Psoas muscle (tissue), 8 donors: ENCODE measurements around the gene PTPRH. TPM values are rescaled to one million over a fixed set of nuclear protein-coding genes. Genes with fewer than 3 reads are reported as not detected.
A peak's percentile ranks its signal among the peaks of the same experiment; 100 is the strongest.

Experiments used
- ATAC-seq, 4 donors: fragments of 200-7000 bp; cut with Tn5 transposase; one replicate each; pipeline ENCODE4 v1.9.1; 2020; ENCODE audit warnings: moderate library complexity in 3 of 4, mild to moderate bottlenecking in 2 of 4
- DNase-seq, 2 donors: peaks; one replicate each; pipeline ENCODE4 v3.0.0-alpha.2; 2020
- H3K27ac ChIP-seq: fragments of 200-600 bp; one replicate; pipeline ENCODE4 v1.8.0; 2022
- H3K27me3 ChIP-seq, 3 donors: fragments of 200-600 bp in 1 of 3; one replicate each; pipeline versions ENCODE4 v1.6.1 to v1.8.0; 2013 to 2022; ENCODE audit warnings: low read length in 2 of 3, mild to moderate bottlenecking in 2 of 3, moderate library complexity in 1 of 3; ENCODE audit not compliant: insufficient read depth in 3 of 3
- H3K36me3 ChIP-seq, 2 donors: fragments of 200-600 bp in 1 of 2; one replicate each; pipeline versions ENCODE4 v1.6.1 to v1.8.0; 2013 to 2022; ENCODE audit warnings: low read depth in 1 of 2, mild to moderate bottlenecking in 1 of 2, moderate library complexity in 1 of 2; ENCODE audit not compliant: insufficient read depth in 1 of 2
- H3K4me1 ChIP-seq: fragments of 200-600 bp; one replicate; pipeline ENCODE4 v1.8.0; 2022
- H3K4me3 ChIP-seq: fragments of 200-600 bp; one replicate; pipeline ENCODE4 v1.8.0; 2022; ENCODE audit warnings: mild to moderate bottlenecking
- H3K9me3 ChIP-seq: fragments of 200-600 bp; one replicate; pipeline ENCODE4 v1.8.0; 2022
- WGBS, 3 donors: extraction: QIAGEN DNeasy Blood & Tissue Kit; methylation state at CpG; one replicate each; pipeline versions ENCODE4 v1.1.6 to v1.1.7; 2013; 5-methylcytosine and 5-hydroxymethylcytosine counted together
- intact Hi-C, 2 donors: fragments of 100-400 bp; cut with DNase I; formaldehyde crosslinking; loops; one replicate each; pipeline versions ENCODE4 v1.11.0 to v1.14.2; 2022
- polyA plus RNA-seq, 3 donors: library from polyadenylated mRNA; stranded (reverse); fragments of 200-250 nt; gene quantifications; one replicate each; pipeline ENCODE4 v1.2.3, GENCODE V29; 2013
- total RNA-seq, 4 donors: library from RNA; stranded (reverse); fragmentation: NEBNext Ultra II Directional in 2 of 4; extraction: Animal tissue kit (Norgen Biotek cat#: 25700) in 2 of 4; gene quantifications; one replicate each; pipeline versions ENCODE4 v1.2.1 to v1.2.4, GENCODE V29; 2021 to 2023
- TF ChIP-seq, protein P1 (sequence below): fragments of 200-600 bp; IDR thresholded peaks from one replicate; pipeline ENCODE4 v1.8.0; 2022; ENCODE audit warnings: antibody characterized with exemption
- donor health status: healthy with polysubstance abuse.
- donor health status: DM: no; HTN: no; CAD: no; lungs with moderate emphysema.
- donor health status: Bipolar disorder and iron deficiency.
- donor health status: healthy.
- donor health status: DM: yes; HTN: yes; CAD: no.
- donor health status: DM: no; HTN: no; CAD: no.
- donor health status: DM: no; HTN: no; CAD: no.
- donor health status: DM: yes; HTN: yes; CAD: no.

Gene PTPRH
- total and polyA plus RNA-seq, 7 donors: 0.04 to 0.18 (median 0.13) TPM; not detected in 1

DNA sequence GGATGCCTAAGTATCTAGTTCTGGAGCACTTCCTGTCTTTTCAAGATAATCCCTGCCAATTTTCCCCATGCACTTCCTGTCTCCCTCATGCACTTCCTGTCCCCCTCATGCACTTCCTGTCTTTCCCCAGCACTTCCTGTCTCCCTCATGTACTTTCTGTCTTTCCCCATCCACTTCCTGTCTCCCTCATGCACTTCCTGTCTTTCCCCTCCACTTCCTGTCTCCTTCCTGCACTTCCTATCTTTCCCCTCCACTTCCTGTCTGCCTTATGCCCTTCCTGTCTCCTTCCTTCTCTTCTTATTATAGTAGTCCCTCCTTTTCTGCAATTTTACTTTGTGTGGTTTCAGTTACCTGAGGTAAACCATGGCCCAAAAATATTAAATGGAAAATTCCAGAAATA is 57.3 kb downstream of the PTPRH start:
- no peak overlapping the region for H3K4me3 ChIP-seq
- TF ChIP-seq, protein P1, sequence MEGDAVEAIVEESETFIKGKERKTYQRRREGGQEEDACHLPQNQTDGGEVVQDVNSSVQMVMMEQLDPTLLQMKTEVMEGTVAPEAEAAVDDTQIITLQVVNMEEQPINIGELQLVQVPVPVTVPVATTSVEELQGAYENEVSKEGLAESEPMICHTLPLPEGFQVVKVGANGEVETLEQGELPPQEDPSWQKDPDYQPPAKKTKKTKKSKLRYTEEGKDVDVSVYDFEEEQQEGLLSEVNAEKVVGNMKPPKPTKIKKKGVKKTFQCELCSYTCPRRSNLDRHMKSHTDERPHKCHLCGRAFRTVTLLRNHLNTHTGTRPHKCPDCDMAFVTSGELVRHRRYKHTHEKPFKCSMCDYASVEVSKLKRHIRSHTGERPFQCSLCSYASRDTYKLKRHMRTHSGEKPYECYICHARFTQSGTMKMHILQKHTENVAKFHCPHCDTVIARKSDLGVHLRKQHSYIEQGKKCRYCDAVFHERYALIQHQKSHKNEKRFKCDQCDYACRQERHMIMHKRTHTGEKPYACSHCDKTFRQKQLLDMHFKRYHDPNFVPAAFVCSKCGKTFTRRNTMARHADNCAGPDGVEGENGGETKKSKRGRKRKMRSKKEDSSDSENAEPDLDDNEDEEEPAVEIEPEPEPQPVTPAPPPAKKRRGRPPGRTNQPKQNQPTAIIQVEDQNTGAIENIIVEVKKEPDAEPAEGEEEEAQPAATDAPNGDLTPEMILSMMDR: no peak
- H3K4me1 ChIP-seq: no peaks in the 10 kb centered on the region
- ATAC-seq (no peak), DNase-seq (no peak)
- peaks cover 0 to 16% (median 8%) of the 10 kb centered on the region in 3 donors for H3K27me3 ChIP-seq
- no peaks in the 10 kb centered on the region for H3K9me3 ChIP-seq
- intact Hi-C loops: no loop called here
- no peak overlapping the region for H3K27ac ChIP-seq
- no peaks in the 10 kb centered on the region for H3K36me3 ChIP-seq

DNA sequence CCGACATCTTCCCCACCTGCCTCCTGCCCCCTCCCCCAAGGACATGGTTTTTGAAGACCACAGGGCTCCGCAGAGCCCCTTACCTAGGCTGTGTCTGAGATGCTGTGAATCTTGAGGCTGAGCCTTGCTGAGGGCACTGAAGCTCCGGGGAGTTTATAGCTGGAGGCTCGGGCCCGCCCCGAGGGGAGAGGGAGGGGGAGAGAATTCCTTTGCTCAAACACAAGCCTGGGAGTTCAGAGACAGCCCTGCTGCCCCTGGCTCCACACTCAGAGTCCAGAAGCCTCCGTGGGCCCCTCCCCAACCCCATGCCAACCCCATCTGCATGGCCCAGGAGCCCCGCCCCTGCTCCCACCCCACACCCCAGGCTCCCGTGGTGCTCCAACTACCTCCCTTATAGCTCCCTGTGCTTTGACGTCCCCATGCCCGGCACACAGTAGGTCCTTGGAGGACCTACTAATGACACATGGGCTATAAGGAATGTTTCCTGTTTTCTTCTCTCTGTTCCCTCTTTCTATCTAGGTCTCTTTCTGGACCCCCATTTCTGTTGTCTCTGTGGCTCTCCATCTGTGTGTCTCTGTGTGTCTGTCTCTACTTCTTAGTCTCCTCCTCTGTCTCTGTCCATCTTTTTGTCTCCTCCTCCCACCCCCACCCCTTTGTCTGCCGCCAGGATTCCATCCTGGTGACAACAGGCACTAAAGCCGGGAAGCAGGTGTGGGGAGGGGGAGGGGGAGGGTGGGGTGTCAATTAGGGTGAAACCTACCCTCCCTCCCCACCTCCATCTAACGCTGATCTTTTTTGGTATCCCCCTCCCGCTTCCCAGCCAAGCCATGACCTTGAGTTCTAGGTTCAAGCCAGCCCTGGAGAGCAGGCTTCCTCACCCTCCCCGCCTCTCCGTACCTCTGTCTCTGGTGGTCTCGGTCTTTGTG is 60.0 kb downstream of the PTPRH start, which contains the start of gene TNNT1:
Gene TNNT1, minus strand, starts transcription at position 129 of the 926 bp plus-strand sequence. CDS start 2,049 bp downstream, outside the sequence.
- intact Hi-C loops: loop anchor here in 1 of 2 donors (10.0 kb wide), 1 partner anchor 355 kb away; no protein-coding TSS in a partner anchor
- 5 to 8% (median 6%) methylated on average over 17 to 18 of the region's 18 CpGs for WGBS, 3 donors
- Histone ChIP-seq H3K27ac (peak within 1 kb of the TSS; percentile 82), H3K4me1 (no peaks in the 10 kb centered on the region), H3K36me3 (no peaks in the 10 kb centered on the region), H3K9me3 (no peaks in the 10 kb centered on the region), H3K4me3 (peak within 1 kb of the TSS; percentile 64), H3K27me3 (peaks cover 0 to 27% (median 9%) of the 10 kb centered on the region in 3 donors)
- DNase-seq (peak; percentile 66 to 85), ATAC-seq (peak; percentile 63 to 68 (median 65))
- TF ChIP-seq, protein P1: no peak

- peaks cover 0 to 37% (median 9%) of the 10 kb centered on the region in 3 donors for H3K27me3 ChIP-seq
- intact Hi-C loops: loop anchor here in 1 of 2 donors (10.0 kb wide), 1 partner anchor 357 kb away; no protein-coding TSS in a partner anchor
- TF ChIP-seq, protein P1: no peak
- H3K4me3 ChIP-seq: peak overlapping the region; percentile 64
- DNase-seq (peak; percentile 67 to 85), ATAC-seq (peak; percentile 71 to 79 (median 74))
- H3K27ac ChIP-seq: peak overlapping the region; percentile 82
- WGBS, 3 donors: 4 to 13% (median 8%) methylated on average over 8 to 9 of the region's 9 CpGs
- H3K4me1 ChIP-seq: no peaks in the 10 kb centered on the region
- H3K9me3 ChIP-seq: no peaks in the 10 kb centered on the region
- no peaks in the 10 kb centered on the region for H3K36me3 ChIP-seq
Measured at GRCh38 chr19:55147545-55148251, 61.6 kb downstream of the PTPRH start.

GRCh38 chr19:55146705-55147273 is 62.5 kb downstream of the PTPRH start:
- no peaks in the 10 kb centered on the region for H3K4me1 ChIP-seq
- ATAC-seq (peak in 2 of 4 donors; percentile 4 to 28), DNase-seq (peak in 1 of 2 donors; percentile 56)
- H3K27ac ChIP-seq: peak overlapping the region; percentile 42
- peaks cover 0 to 46% (median 9%) of the 10 kb centered on the region in 3 donors for H3K27me3 ChIP-seq
- H3K9me3 ChIP-seq: no peaks in the 10 kb centered on the region
- H3K4me3 ChIP-seq: peak overlapping the region; percentile 68
- intact Hi-C loops: loop anchor here in 1 of 2 donors (10.0 kb wide), 1 partner anchor 358 kb away; no protein-coding TSS in a partner anchor
- no peaks in the 10 kb centered on the region for H3K36me3 ChIP-seq
- TF ChIP-seq, protein P1: no peak
- WGBS, 3 donors: 0 to 6% (median 4%) methylated on average over 22 to 27 of the region's 27 CpGs
